HepG2 (cell line): ENCODE measurements around the gene MAPK9. TPM values are rescaled to one million over a fixed set of nuclear protein-coding genes. Genes with fewer than 3 reads are reported as not detected.

Source experiments
- ATAC-seq: fragments of 200-7000 bp; cut with Tn5 transposase; 3 replicates; pipeline ENCODE4 v1.9.1; 2020; ENCODE audit warnings: mild to moderate bottlenecking, moderate library complexity
- BruUV-seq: library from RNA; stranded (reverse); fragments of 400-500 nt; replicated peaks from 2 replicates; lab custom pipeline; 2021; lab: Mats Ljungman, UMichigan
- CTCF ChIA-PET: fragments of 300-600 bp; formaldehyde crosslinking; extraction: SDS; loops from one replicate; lab custom pipeline; 2021; ENCODE audit warnings: low total read pairs, inconsistent platforms, low intra/inter-chr PET ratio; lab: Yijun Ruan, JAX
- POLR2A ChIA-PET: fragments of 350-600 bp; sonication (Branson Sonifier 250); formaldehyde crosslinking; loops from one replicate; lab custom pipeline; 2020; ENCODE audit warnings: antibody characterized with exemption, inconsistent platforms; lab: Yijun Ruan, JAX
- DNase-seq: peaks from one replicate; pipeline ENCODE4 v3.0.0-alpha.2; 2015; ENCODE audit warnings: low spot score
- FAIRE-seq: peaks from 3 replicates; lab custom pipeline; 2011; peaks lifted over from hg19 to GRCh38; lab: Jason Lieb, UNC
- H2AFZ ChIP-seq: one replicate; pipeline ENCODE4 v1.6.1; 2011; ENCODE audit warnings: low read length, inconsistent platforms
- H3K27ac ChIP-seq: fragments of 300-600 bp; 3 replicates; pipeline ENCODE4 v1.8.0; 2011; ENCODE audit warnings: mixed run types, mild to moderate bottlenecking, mixed read lengths, low read length, inconsistent platforms; ENCODE audit not compliant: insufficient read depth; ENCODE audit errors: extremely low read length
- H3K27me3 ChIP-seq, 2 experiments: fragments of 200-600 bp in 1 of 2; 2 replicates in 1 of 2; 3 replicates in 1 of 2; pipeline versions ENCODE4 v1.6.0 to v1.8.0; 2011; ENCODE audit warnings: low read length in 2 of 2, mild to moderate bottlenecking in 2 of 2, moderate library complexity in 2 of 2, inconsistent platforms in 1 of 2; ENCODE audit not compliant: insufficient read depth in 2 of 2, control insufficient read depth in 1 of 2
- H3K36me3 ChIP-seq, 2 experiments: fragments of 200-600 bp in 1 of 2; replicated peaks in 1 of 2; 2 replicates in 1 of 2; 3 replicates in 1 of 2; pipeline versions ENCODE4 v1.5.1 to v1.8.0; 2011; ENCODE audit warnings: low read length in 2 of 2, inconsistent platforms in 1 of 2; ENCODE audit not compliant: insufficient read depth in 2 of 2, control insufficient read depth in 1 of 2
- H3K4me1 ChIP-seq: 2 replicates; pipeline ENCODE4 v1.5.1; 2012; ENCODE audit warnings: low read length, inconsistent platforms; ENCODE audit not compliant: insufficient read depth
- H3K4me2 ChIP-seq: 2 replicates; pipeline ENCODE4 v1.6.0; 2011; ENCODE audit warnings: low read depth, low read length, inconsistent platforms
- H3K4me3 ChIP-seq, 3 experiments: fragments of 200-600 bp in 1 of 3; sonication (generic), shearing (Covaris generic) in 1 of 3; replicated peaks in 1 of 3; 2 replicates each; pipeline ENCODE4 v1.5.1; 2011 to 2016; ENCODE audit warnings: low read length in 3 of 3, inconsistent platforms in 2 of 3, low read depth in 2 of 3, mild to moderate bottlenecking in 2 of 3, control low read depth in 1 of 3, mixed read lengths in 1 of 3; ENCODE audit not compliant: insufficient read depth in 1 of 3
- H3K79me2 ChIP-seq: one replicate; pipeline ENCODE4 v1.6.1; 2011; ENCODE audit warnings: low read length, inconsistent platforms; ENCODE audit not compliant: insufficient read depth
- H3K9ac ChIP-seq: 2 replicates; pipeline ENCODE4 v1.6.0; 2011; ENCODE audit warnings: mild to moderate bottlenecking, low read depth, low read length, inconsistent platforms; ENCODE audit not compliant: insufficient read depth
- H3K9me3 ChIP-seq: 2 replicates; pipeline ENCODE4 v1.5.1; 2012; ENCODE audit warnings: mild to moderate bottlenecking, low read length
- H4K20me1 ChIP-seq: 2 replicates; pipeline ENCODE4 v1.6.0; 2011; ENCODE audit warnings: inconsistent platforms, mild to moderate bottlenecking, low read length, moderate library complexity; ENCODE audit not compliant: insufficient read depth
- GZF1 ChIP-seq: sonication (generic); formaldehyde crosslinking; IDR thresholded peaks from 2 replicates; pipeline ENCODE4 v1.5.1; 2020; ENCODE audit warnings: mild to moderate bottlenecking, missing genetic modification reagents
- HBP1 ChIP-seq: IDR thresholded peaks from 2 replicates; pipeline ENCODE4 v1.6.1; 2016; ENCODE audit warnings: low read depth, control low read depth
- JUND ChIP-seq: sonication (generic); formaldehyde crosslinking; IDR thresholded peaks from 2 replicates; pipeline ENCODE4 v1.8.0; 2022; ENCODE audit warnings: mild to moderate bottlenecking, missing genetic modification reagents
- KDM5B ChIP-seq: sonication (generic); formaldehyde crosslinking; IDR thresholded peaks from 2 replicates; pipeline ENCODE4 v1.4.0; 2020; ENCODE audit warnings: missing genetic modification reagents, mild to moderate bottlenecking, borderline replicate concordance
- ZMAT3 ChIP-seq: sonication (generic); formaldehyde crosslinking; conservative IDR thresholded peaks from 2 replicates; pipeline ENCODE4 v1.7.0; 2021; ENCODE audit warnings: missing genetic modification reagents
- ZNF234 ChIP-seq: sonication (generic); formaldehyde crosslinking; conservative IDR thresholded peaks from 2 replicates; pipeline ENCODE4 v1.5.1; 2020; ENCODE audit warnings: mild to moderate bottlenecking, missing genetic modification reagents
- ZNF34 ChIP-seq: sonication (generic); formaldehyde crosslinking; IDR thresholded peaks from 2 replicates; pipeline ENCODE4 v1.4.0; 2020; ENCODE audit warnings: mild to moderate bottlenecking, missing genetic modification reagents, borderline replicate concordance
- ZNF766 ChIP-seq: sonication (generic); formaldehyde crosslinking; IDR thresholded peaks from 2 replicates; pipeline ENCODE4 v1.5.0; 2020; ENCODE audit warnings: missing genetic modification reagents, borderline replicate concordance
- WGBS: methylation state at CpG from one replicate; pipeline ENCODE4 v1.1.6; 2017; ENCODE audit warnings: low lambda C conversion rate; 5-methylcytosine and 5-hydroxymethylcytosine counted together
- in situ Hi-C: cut with HindIII; loops from 2 replicates; pipeline ENCODE4 v1.10.0; 2017; ENCODE audit warnings: low pct_unique_long_range_greater_than_20kb; ENCODE audit not compliant: extremely low pct_ligation_motif_present
- intact Hi-C: fragments of 100-400 bp; cut with micrococcal nuclease; formaldehyde crosslinking; loops from one replicate; pipeline ENCODE4 v1.10.0; 2022; ENCODE audit not compliant: unreplicated experiment
- polyA plus RNA-seq, 8 experiments: library from polyadenylated mRNA; depleted of rRNA in 3 of 8; stranded (reverse) in 7 of 8; unstranded in 1 of 8; fragments of >200 nt; fragmentation: Illumina TruSeq in 4 of 8; extraction: Trizol in 4 of 8; gene quantifications; 2 replicates each; pipeline versions ENCODE4 v1.2.1 to v1.2.3, GENCODE V29; 2011 to 2016; ENCODE audit warnings: low read depth in 4 of 8, missing spikeins in 1 of 8, mixed read lengths in 1 of 8; ENCODE audit not compliant: insufficient read depth in 1 of 8
- total RNA-seq, 5 experiments: library from RNA; depleted of rRNA; stranded (reverse); fragments of >200 nt; fragmentation: Illumina TruSeq; extraction: Trizol; gene quantifications; 2 replicates each; pipeline ENCODE4 v1.2.3, GENCODE V29; 2016; ENCODE audit warnings: low read depth in 1 of 5
- TF ChIP-seq, protein P1 (sequence below): sonication (generic); formaldehyde crosslinking; conservative IDR thresholded peaks from 2 replicates; pipeline ENCODE4 v1.4.0; 2020; ENCODE audit warnings: missing genetic modification reagents

MAPK9 gene
- total and polyA plus RNA-seq, 2 of the 13 experiments (the other 11 are each of a cell fraction or from before 2014, with no cell fraction given) = 30.1 to 56.1 TPM

- TF ChIP-seq ZNF234 (CRISPR knock-in tag) = no peak
- no peak for TF ChIP-seq ZNF34 (CRISPR knock-in tag)
- no peak for TF ChIP-seq ZNF766 (CRISPR knock-in tag)
- TF ChIP-seq ZMAT3 = no peak
- TF ChIP-seq HBP1 (CRISPR knock-in tag) = no peak
- no peak for TF ChIP-seq GZF1 (CRISPR knock-in tag)
- TF ChIP-seq, protein P1, sequence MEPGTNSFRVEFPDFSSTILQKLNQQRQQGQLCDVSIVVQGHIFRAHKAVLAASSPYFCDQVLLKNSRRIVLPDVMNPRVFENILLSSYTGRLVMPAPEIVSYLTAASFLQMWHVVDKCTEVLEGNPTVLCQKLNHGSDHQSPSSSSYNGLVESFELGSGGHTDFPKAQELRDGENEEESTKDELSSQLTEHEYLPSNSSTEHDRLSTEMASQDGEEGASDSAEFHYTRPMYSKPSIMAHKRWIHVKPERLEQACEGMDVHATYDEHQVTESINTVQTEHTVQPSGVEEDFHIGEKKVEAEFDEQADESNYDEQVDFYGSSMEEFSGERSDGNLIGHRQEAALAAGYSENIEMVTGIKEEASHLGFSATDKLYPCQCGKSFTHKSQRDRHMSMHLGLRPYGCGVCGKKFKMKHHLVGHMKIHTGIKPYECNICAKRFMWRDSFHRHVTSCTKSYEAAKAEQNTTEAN (CRISPR knock-in tag) = no peak
- TF ChIP-seq JUND (CRISPR knock-in tag) = no peak
- TF ChIP-seq KDM5B = no peak
- FAIRE-seq (no peak), ATAC-seq (no peak), DNase-seq (no peak)
- Histone ChIP-seq H3K36me3 (no peaks in the 10 kb centered on the region), H3K79me2 (no peaks in the 10 kb centered on the region), H3K4me3 (no peak overlapping the region), H2AFZ (no peak overlapping the region), H3K27ac (no peak overlapping the region), H3K4me1 (0 out of 2 replicates have a peak, but pooled peaks cover 8% of the 10 kb centered on the region), H3K27me3 (peaks cover 3 to 25% of the 10 kb centered on the region in 2 experiments; a peak in 4 of 5 replicates), H3K4me2 (no peak overlapping the region), H3K9me3 (no peaks in the 10 kb centered on the region), H3K9ac (no peak overlapping the region), H4K20me1 (no peaks in the 10 kb centered on the region)
- no TSS peak for BruUV-seq
- ChIA-PET CTCF (no interaction called here), POLR2A (no interaction called here)
- intact Hi-C loops = loop anchor here (5.0 to 10.0 kb wide), 2 partner anchors 125 to 202 kb away; no protein-coding TSS in a partner anchor
- in situ Hi-C loops = loop anchor here (5.0 to 10.0 kb wide), 2 partner anchors 35 to 122 kb away; partner anchors contain the start of genes MAPK9 and RASGEF1C
- WGBS = 44% methylated on average over 9 of the region's 10 CpGs
These were observed 35.2 kb upstream of the MAPK9 start for GRCh38 chr5:180326989-180327565.
